GM18873 (cell line): ENCODE measurements around the gene DGKZ.
A peak's percentile ranks its signal among the peaks of the same experiment; 100 is the strongest.
"Not testable (repeated sequence)": the region's sequence is repeated elsewhere in the genome, so short reads cannot be mapped to it uniquely, and the experiment has no call there.

Experiments used
- ATAC-seq: cut with Tn5 transposase; IDR thresholded peaks from one replicate; pipeline ENCODE4 v1.9.1; 2021; ENCODE audit warnings: mild to moderate bottlenecking, moderate library complexity, moderate number of reproducible peaks; ENCODE audit not compliant: unreplicated experiment, low FRiP score

Gene DGKZ, protein sequence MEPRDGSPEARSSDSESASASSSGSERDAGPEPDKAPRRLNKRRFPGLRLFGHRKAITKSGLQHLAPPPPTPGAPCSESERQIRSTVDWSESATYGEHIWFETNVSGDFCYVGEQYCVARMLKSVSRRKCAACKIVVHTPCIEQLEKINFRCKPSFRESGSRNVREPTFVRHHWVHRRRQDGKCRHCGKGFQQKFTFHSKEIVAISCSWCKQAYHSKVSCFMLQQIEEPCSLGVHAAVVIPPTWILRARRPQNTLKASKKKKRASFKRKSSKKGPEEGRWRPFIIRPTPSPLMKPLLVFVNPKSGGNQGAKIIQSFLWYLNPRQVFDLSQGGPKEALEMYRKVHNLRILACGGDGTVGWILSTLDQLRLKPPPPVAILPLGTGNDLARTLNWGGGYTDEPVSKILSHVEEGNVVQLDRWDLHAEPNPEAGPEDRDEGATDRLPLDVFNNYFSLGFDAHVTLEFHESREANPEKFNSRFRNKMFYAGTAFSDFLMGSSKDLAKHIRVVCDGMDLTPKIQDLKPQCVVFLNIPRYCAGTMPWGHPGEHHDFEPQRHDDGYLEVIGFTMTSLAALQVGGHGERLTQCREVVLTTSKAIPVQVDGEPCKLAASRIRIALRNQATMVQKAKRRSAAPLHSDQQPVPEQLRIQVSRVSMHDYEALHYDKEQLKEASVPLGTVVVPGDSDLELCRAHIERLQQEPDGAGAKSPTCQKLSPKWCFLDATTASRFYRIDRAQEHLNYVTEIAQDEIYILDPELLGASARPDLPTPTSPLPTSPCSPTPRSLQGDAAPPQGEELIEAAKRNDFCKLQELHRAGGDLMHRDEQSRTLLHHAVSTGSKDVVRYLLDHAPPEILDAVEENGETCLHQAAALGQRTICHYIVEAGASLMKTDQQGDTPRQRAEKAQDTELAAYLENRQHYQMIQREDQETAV

DNA sequence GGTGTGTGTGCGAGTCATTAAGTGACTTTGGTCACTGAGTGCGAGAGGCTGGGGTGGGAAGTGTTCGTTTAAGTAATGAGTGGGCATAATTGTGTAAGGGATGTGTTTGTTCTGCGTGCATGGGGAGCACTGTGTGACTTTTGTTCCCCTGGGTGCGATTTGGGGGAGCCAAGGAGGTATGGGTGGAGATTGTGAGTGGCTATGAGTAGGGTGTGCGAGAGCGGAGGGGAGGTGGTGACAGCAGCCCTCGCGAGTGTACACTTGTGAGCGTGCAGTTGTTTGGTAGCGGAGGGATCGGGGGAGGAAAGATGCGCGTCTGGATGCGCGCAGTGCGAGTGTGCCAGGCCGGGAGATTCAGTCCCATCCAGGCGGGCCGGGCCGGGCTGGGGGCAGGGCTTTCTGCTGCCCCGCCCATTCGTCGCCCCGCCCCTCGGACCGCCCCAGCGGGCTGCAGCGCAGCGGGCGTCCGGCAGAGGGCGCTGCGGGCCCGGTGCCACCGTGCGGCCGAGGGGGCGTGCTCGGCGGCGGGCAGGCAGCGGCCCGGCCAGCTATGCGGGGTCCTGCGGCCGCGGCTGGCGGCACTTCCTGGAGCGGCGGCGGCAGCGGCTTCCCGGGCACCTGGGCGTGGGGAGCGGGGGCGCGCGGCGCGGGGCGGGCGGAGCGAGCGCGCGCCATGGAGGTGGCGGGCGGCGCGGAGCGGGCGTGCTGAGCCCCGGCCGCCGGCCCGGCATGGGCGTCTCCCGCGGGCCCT is at the start of gene DGKZ:
DGKZ (plus strand) TSS at position 578 of the 751 bp plus-strand sequence. CDS start 197 bp downstream, outside the sequence.
- peak; percentile 35 for ATAC-seq

DNA sequence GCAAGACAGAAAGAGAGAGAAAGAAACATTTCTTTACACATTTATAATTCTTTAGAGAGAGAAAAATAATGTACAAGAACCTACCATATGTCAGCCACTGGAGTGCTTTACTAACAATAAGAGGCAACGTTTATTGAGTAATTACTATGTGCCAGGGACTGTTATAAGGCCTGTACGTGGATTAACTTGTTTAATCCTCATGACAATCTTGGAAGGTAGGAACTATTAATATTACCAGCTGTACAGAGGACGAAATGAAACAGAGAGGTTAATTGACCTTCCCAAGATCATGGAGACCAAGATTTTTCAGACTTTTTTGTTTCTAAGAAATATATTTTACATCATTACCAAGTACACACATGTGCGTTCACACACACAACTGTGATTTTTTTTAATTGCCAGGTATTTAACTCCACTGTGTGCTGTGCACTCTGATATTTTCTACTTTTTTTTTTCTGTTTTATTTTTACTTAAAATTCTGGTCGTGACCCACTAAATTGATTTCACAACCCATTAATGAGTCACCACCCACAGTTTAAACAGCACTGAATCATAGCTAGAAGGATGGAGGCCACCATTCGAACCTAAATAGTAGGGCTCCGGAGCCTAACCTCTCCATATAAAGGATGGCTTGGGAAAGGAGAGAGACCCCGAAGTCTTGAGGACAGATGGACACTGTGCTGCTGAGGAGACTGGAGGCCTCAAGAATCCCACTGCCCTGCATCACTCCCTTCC is 48.4 kb upstream of the DGKZ start:
- ATAC-seq = no peak

DNA sequence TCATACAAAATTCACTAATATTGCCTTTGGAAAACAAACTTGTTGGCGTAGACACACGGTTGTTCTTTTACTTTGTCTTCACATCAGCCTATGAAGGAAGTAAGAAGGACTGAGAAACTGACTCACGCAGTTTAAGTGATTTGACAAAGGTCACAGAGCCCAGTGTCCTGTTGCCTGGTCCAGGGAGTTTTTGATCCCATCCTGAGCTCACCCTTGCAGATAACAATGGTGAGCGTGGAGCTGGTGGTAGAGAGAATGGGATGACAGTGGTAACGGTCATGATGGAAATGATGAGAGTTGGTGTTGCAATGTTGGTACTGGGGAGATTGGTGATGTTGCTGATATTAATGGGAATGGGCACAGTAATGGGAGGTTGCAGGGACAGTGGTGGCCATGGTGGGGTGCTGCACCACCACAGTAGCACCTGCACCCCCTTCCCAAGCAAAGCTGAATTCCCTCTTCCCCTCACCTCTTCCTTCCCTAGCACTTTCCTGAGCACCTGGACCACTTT is 47.8 kb upstream of the DGKZ start:
- ATAC-seq = no peak

DNA sequence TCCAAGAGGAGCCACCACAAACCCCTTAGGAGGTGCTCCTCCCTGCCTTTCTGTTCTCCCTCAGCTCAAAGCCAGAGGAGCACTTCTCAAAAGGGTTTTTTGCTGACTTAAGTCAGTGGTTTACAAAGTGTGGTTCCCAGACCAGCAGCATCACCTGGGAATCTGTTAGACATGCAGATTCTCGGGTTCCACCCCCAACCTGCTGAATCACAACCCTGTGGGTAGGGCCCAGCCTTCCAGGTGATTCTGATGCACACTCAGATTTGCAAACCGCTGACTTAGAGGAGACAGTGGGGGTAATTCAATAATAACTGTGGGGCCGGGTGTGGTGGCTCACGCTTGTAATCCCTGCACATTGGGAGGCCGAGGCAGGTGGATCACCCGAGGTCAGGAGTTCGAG is 47.0 kb upstream of the DGKZ start:
- ATAC-seq = no peak

DNA sequence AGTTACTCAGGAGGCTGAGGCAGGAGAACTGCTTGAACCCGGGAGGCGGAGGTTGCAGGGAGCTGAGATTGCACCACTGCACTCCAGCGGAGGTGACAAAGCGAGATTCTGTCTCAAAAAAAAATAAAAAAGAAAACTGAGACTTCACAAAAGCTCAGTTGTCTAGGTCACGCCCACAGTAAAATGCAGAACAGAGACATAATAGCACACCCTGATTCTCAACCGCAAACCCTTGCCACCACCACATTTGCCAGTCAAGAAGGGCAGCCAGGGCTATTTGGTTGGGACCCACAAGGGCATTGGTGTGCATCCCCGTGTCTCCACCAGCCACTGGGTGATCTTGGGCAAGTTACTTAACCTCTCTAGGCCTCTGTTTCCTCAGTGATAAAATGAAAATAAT is 44.4 kb upstream of the DGKZ start:
- peak; percentile 80 for ATAC-seq

DNA sequence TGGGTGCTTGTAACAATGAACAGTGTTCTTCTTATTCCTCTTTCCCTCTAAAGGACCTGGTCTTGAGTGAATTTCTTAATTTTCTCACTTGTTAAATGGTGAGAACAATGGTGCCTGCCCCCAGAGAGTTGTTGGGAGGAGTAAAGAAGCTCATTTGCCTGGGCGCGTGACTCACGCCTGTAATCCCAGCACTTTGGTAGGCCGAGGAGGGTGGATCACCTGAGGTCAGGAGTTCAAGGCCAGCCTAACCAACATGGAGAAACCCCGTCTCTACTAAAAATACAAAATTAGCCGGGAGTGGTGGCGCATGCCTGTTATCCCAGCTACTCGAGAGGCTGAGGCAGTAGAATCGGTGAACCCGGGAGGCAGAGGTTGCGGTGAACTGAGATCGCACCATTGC is 43.2 kb upstream of the DGKZ start:
- not testable (repeated sequence) for ATAC-seq

DNA sequence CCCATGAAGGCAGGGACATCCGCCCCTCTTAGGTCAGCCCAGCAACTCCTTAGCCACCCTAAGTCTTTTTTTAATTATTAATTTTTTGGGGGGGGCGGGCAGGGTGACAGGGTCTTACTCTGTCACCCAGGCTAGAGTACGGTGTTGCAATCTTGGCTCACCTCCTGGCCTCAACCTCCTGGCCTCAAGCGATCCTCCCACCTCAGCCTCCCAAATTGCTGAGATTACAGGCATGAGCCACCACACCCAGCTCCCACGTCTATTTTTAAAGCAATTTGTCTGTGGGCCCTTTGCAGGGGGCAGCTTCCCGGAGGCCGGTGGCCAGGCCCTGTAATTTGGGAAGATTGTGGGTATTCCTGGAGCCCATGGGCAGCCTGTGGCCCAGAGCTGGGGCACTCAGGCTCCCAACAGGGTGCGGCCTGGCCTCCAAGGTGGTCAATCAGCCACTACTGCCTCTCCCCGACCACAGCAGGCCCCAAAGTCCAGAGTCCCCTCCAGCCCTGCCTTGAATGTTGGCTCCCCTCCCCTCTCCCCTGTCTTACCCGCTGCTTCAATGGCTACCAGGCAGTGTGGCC is 42.6 kb upstream of the DGKZ start:
- ATAC-seq = no peak

DNA sequence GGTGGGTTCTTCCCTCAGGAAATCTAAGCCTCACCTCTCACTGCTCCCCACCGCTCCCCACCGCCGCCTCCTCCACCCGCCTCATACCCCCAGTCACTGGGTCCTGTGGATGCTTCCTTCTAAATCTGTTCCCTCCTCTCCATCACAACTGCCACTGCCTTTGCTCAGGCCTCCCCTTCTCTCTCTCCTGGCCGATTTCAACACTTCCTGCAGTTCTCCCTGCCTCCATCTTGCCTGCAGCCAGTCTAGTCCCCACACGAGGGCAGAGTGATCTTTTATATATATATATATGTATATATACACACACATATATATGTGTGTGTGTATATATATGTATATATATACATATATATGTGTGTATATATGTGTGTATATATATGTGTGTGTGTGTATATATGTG is 42.0 kb upstream of the DGKZ start:
- no peak for ATAC-seq

DNA sequence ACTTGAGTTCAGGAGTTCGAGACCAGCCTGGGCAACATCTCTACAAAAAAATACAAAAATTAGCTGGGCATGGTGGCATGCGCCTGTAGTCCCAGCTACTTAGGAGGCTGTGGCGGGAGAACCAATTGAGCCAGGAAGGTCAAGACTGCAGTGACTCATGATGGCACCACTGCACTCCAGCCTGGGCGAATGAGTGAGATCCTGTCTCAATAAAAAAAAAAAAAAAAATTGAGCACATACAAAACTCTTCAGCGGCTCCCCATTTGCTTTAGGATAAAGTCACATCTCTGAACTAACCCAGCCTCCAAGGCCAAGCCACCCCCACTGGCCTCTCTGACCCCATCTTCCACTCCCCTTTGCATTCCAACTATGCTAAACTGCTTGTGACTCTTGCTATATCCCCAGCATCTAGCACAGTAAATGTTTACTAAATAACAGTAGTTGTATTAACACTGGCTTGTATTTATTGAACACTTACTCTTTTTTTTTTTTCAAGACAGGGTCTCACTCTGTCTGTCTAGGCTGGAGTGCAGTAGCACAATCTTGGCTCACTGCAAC is 40.9 kb upstream of the DGKZ start:
- ATAC-seq = no peak

DNA sequence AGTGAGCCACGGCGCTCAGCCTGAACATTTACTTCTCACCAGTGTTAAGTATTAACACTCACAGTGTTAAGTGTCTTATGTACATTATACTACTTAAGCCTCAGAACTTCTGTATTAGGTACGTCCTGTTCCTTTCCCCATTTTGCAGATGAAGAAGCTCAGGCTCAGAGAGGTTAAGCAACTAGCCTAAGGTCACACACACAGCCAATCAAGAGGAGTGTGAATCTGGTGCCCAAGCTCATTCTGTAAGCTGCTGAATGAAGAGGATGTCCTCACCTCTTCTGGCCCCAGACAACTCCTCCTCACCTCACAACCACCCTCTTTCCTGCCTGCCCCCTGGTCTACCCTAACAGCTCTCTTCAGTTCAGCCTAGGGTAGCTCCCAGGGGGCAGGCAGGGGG is 39.9 kb upstream of the DGKZ start:
- no peak for ATAC-seq

DNA sequence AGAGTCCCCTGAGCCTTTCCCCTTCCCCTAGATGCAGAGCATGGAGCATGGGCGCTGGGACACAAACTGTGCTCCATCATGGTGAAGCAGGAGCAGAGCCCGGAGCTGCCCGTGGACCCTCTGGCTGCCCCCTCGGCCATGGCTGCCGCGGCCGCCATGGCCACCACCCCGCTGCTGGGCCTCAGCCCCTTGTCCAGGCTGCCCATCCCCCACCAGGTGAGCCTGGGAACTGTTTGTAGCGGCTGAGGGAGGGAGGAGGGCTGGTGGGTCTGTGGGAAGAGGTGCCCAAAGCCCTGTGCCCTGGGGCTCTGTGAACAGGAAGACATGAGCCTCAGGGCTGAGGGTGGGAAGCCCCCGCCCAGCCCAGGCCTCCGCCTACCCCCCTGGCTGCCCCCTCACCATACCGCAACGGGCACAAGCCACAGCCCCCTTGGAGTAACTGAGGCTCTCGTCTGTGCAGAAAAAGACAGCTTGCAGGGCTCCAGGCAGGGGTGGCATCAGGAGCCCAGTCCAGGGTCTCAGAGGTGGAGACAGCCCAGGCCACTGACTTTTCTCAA is 39.4 kb upstream of the DGKZ start:
- no peak for ATAC-seq

DNA sequence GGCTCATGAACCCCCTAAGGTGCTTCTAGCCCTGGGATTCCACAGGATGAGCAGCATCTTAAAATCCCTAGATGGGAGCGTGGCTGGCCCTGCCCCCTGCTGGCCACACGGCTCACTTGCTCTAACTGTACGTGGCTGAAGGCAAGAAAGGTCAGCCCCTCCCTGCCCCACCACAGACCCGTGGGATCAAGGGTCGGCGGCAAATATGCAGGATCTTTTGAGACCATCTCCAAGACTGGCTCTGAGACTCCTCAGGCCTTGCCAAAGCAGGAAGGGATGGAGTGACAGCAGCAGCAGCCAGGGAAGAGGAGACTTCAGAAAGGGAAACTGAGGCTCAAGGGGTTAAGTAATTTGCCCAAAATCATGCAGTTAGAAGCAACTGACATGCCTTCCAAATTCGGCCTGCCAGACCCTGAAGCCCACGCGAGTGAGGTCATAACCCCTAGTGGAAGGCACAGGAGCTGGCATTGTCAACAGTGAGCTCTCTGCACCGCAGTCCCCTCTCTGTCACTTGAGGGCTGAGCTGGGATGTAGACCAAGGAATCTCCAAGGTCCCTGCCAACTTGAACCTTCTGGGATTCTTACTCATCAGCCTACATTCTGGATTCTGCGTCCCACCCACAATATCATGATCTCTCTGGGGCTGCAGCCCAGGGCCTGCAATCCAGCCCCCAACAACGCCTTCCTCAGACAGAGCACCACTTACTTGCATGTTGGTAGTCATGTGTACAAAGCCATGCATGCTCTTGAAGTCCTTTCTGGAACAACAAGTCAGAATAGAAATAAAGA is 38.4 kb upstream of the DGKZ start:
- no peak for ATAC-seq

DNA sequence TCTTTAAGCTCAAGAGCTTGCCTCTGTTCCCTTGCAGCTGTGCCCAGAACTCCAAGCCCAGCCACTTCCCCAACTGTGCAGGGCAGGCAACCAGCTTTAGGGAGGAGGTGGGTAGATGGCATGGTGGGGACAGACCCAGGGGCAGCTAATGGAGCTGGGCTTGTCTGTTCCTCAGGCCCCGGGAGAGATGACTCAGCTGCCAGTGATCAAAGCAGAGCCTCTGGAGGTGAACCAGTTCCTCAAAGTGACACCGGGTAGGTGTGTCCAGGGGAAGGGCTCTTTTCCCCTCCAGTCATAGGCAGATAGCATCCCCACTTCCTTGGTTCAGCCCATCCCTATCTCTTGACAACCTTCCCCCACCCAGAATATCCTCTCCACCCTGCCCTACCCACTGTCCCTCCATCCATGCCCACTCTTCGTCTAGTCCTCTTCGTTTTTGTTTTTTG is 37.4 kb upstream of the DGKZ start:
- no peak for ATAC-seq

DNA sequence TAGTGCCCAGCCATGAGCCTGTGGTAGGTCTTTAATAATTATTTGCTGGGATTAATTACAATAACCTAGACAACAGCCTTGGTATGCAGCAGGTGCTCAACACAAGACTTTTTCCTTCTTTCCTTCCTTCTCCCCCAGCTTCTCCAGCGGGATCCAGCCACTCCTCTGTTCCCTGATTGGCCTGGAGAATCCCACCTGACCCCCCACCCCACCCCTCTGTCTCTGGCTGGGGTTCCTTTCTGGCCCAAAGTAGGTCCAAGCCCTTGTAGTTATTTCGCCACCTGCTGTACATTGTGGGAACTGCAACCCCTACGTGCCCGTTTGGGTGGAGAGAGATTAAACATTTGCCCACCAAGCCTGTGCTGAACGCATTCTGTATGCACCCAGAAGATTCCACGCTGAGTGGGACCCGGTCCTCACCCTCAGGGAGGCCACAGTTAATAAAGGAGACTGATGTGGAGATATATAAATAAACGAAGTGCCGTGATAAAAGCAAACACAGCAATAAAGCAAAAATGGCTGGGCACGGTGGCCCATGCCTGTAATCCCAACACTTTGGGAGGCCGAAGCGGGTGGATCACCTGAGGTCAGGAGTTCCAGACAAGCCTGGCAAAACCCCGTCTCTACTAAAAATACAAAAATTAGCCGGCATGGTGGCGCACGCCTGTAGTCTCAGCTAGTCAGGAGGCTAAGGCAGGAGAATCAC is 32.1 kb upstream of the DGKZ start:
- no peak for ATAC-seq

DNA sequence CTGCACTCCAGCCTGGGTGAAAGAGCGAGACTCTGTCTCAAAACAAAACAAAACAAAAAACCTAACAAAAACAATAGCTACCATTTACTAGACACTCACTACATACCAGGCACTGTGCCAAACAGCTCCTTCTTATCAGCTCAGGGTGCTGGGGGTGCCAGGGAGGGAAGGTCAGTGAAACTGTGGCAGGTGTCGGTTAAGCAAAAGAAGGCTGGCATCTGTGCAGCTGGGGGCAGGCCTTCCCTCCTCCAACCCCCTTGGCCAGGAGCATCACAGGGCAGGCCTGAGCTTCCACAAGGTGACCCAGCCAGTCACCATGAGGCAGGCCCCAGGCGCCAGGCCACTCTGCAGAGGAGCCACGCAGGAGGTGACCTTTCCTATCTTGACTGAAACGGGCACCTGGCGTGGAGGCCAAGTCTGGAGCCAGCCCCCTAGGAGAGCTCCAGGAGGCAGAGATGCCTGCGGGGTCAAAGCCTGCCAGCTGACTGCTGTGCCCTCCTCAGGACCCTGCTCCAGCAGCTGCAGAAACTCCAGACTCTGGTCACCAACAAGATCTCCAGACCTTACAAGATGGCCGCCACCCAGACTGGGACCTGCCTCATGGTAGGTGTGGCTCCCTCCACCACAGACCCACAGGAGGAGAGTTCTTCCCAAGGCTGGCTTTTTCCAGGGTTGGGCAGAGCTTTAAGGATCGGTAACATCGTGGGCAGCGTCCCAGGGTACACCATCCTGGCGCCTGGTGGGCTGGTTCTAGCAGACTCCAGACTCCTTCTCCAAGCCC is 31.3 kb upstream of the DGKZ start:
- ATAC-seq = no peak

DNA sequence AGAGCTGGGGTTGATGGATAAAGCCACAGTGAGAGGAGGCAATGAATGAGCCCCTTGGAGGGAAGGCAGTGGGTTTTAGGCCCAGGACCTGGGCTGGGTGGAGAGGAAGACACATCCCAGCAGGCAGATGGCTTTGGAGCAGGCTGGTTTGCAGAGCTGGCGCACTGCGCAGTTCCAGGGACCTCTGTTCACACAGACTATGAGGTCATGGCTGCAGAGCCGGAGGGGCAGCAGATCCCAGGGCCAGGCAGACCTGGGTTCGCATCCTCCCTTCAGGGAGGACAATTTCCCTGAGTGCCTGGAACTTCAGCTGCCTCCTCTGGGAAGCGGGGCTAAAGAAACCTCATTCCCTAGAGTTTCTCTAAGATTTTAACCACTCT is 28.2 kb upstream of the DGKZ start:
- ATAC-seq = no peak

DNA sequence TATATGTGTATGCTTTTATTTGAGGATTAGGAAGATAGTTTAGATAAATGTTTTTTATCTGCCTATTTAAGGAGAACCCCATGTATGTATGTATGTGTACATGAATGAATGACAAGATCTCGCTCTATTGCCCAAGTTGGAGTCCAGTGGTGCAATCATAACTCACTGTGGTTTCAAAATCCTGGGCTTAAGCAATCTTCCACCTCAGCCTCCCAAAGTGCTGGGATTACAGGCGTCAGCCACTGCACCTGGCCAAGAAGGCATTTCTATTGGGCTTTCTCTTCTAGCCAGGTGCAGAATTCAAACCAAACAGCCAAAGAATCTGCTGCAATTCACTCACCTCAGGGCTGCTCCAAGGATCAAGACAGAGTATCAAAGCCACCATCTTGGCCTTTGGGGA is 25.5 kb upstream of the DGKZ start:
- no peak for ATAC-seq
